Astrocyte of the spinal cord (primary cell): Measurements from ENCODE around the gene PLXDC2.

Experiments
- DNase-seq: peaks from one replicate; pipeline ENCODE4 v3.0.0; 2011; ENCODE audit warnings: low read depth, low spot score
- H3K4me3 ChIP-seq: 2 replicates; pipeline ENCODE4 v1.5.1; 2011; ENCODE audit warnings: low read depth, mild to moderate bottlenecking, low read length, moderate library complexity
- CTCF ChIP-seq: IDR thresholded peaks from 2 replicates; pipeline ENCODE4 v1.5.1; 2012; ENCODE audit warnings: low read depth, mild to moderate bottlenecking, low read length, inconsistent platforms
- in situ Hi-C: cut with HindIII; loops from 2 replicates; pipeline ENCODE4 v1.10.0; 2017; ENCODE audit warnings: low sequenced_read_pairs

PLXDC2 gene

DNA sequence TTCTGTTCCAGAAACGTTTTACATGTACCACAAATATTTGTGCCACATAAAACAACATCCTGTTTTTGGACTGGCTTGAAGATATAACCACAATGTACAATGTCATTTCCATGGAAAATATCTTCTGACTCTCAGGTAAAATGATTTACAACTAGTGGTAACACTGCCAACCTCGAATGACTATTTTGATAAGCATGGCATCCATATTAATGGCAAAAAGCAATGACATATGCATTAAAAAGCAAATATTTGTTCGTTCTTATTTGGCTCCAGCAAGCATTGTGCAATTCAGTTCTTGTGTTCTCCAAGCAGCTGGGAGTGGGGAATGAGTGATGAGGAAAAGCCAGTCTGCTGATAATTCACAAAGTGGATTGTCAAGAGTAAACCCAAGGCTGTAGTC lies 289.0 kb downstream of the PLXDC2 start:
- TF ChIP-seq CTCF = no peak
- DNase-seq = peak; percentile 34
- H3K4me3 ChIP-seq = no peak overlapping the region
- in situ Hi-C loops = no loop called here

GRCh38 chr10:20105931-20106330 lies 289.7 kb downstream of the PLXDC2 start:
- in situ Hi-C loops = no loop called here
- peak; percentile 67 for DNase-seq

DNA sequence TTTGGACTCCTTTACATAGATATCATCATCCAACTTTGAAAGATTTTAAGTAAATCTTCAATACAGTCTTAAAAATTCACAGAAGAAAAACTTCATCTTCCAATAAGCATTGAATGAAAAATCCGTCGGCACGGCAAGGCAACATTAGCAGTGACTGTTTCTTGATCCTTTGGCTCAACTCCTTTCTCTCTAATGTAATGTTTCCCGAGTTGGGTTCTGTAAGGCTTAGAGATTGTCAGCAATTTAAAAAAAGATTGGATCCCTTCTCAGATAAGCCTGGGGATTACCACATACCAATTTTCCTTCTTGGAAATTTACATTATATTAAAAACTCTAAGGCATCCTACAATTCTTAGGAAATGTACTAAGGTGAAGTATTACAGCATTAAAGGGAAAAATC lies 291.8 kb downstream of the PLXDC2 start:
- in situ Hi-C loops = no loop called here
- no peak for TF ChIP-seq CTCF
- H3K4me3 ChIP-seq = no peak overlapping the region
- DNase-seq = no peak

More at GRCh38 chr10:20105931-20106330, 289.7 kb downstream of the PLXDC2 start:
- no peak for TF ChIP-seq CTCF
- H3K4me3 ChIP-seq = no peak overlapping the region

- H3K4me3 ChIP-seq = no peak overlapping the region
- TF ChIP-seq CTCF = no peak
- DNase-seq = no peak
- in situ Hi-C loops = no loop called here
Measured at GRCh38 chr10:20109613-20110012, 293.4 kb downstream of the PLXDC2 start.

- peak overlapping the region; percentile 13 for H3K4me3 ChIP-seq
Measured at GRCh38 chr10:20110125-20111100, 294.2 kb downstream of the PLXDC2 start.

GRCh38 chr10:20114179-20114578 lies 297.9 kb downstream of the PLXDC2 start:
- DNase-seq = no peak
- in situ Hi-C loops = no loop called here
- TF ChIP-seq CTCF = no peak
- no peak overlapping the region for H3K4me3 ChIP-seq

More at GRCh38 chr10:20110125-20111100, 294.2 kb downstream of the PLXDC2 start:
- DNase-seq = no peak
- no peak for TF ChIP-seq CTCF
- in situ Hi-C loops = no loop called here
